ENCODE measurements around the gene CIDEA.

Gene CIDEA

DNA sequence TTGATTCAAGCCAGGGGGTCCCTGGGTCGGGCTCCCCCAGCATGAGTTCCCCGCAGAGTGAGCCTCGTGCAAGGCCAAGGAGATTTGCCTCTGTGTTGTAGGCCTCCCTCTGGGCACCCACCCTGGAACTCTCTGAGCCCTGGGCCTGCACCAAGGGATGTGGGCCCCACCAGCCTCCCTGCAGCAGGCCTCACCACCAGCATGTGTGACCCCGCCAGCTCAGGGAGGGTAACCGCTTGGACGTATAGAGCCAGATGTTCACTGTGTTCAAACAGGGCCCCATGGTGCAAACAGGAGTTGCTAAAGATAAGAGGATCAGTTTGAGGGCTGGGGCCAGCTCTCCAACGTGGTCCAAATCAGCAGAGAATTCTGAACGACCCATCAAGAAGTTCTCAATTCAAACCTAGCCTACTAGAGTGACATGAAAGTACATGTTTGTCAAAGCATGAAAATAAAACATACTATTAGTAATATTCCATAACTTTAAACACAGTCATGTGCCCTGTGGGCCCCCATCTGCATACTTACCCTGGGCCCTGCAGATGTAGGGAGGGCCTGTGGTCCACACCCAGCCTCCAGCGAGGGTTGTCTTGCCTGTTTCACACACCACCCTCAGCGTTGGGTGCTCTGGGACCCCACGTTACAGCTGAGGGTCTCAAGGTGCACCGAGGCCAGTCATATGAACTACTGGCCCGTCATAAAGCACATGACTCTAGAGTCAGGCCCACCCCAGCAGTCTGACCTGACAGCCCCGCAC lies 48.4 kb downstream of the CIDEA start:
- DNase-seq: no peak

- no peak for DNase-seq
Measured at GRCh38 chr18:12304351-12305210, 50.4 kb downstream of the CIDEA start.

GRCh38 chr18:12305211-12305610 lies 51.0 kb downstream of the CIDEA start:
- no peak for DNase-seq

GRCh38 chr18:12305930-12306629 lies 51.9 kb downstream of the CIDEA start:
- DNase-seq: no peak

DNA sequence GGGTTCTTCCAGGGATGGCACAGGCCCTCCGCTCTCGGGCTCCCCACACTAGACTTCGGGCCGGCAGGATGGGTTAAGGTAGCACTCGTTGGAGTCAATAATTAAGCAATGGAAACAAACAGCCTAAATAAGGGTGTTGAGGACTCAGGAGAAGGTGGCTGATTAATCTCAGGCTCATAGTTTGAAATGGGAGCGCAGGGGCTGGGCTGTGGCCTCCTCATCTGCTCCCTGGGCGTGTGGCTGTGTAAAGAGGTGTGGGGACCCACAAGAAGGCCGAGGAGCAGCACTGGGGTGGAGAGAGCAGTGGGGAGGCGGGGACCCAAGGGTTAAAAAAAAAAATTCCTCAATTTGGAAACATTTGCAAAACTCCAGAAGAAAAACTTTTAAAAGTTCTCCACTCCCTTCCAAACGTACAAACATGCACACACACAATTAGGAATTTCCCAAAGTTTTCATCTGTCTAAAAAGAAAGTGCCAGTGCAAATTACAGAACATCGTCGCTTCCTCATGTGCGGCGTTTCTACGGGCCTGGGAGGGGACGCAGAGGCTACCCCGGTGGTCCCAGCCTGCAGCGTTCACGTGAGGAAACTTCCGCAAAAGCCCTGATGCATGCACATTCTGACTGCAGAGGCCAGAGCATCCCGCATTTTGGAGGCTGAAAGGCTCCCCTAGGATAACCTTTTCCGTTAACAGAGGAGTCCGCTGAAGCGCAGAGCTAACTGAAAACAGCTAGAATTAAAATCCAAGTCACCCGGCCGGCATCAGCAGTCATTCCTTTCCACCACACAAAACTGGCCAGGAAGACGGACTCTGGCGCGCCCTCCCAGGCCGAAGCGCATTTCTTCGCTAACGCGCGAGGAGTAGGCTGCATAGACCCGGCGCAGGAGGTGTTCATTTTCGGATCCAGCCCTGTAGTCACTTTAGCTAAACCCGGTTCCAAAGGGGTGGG lies 52.9 kb downstream of the CIDEA start:
- no peak for DNase-seq

DNA sequence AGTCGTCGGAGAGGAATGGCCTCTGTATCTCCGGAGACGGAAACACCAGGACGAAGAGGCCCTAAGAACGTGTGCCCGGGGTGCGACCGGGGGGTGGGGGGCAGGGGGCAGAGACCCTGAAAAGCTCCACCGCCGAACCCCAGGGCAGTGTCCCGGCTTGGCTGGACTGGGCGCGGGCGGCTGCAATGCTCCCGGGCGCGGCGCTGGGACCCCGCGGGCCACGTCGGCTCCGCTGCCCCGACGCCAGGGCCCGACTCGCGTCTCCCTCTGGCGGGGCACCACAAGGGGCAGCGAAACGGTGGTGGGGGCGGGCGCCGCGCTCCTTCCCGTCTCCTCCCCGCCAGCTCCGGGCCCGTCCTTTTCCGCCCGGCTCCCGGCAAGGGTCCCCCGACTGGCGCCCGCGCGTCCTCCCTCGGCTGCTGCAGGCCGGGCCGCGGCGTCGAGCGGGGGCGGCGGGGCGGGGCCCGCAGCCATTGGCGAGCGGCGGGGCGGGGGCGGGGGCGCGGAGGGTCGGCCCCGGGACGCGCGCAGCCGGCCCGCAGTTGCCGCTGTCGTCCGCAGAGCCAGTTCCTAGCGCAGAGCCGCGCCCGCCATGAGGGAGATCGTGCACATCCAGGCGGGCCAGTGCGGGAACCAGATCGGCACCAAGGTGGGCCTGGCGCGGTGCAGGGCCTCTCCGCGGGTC lies 53.7 kb downstream of the CIDEA start, which contains the start of gene TUBB6:
TUBB6 (plus strand) TSS at position 541 of the 685 bp plus-strand sequence; CDS start at position 593, 52 bp downstream.
- no peak for DNase-seq

DNA sequence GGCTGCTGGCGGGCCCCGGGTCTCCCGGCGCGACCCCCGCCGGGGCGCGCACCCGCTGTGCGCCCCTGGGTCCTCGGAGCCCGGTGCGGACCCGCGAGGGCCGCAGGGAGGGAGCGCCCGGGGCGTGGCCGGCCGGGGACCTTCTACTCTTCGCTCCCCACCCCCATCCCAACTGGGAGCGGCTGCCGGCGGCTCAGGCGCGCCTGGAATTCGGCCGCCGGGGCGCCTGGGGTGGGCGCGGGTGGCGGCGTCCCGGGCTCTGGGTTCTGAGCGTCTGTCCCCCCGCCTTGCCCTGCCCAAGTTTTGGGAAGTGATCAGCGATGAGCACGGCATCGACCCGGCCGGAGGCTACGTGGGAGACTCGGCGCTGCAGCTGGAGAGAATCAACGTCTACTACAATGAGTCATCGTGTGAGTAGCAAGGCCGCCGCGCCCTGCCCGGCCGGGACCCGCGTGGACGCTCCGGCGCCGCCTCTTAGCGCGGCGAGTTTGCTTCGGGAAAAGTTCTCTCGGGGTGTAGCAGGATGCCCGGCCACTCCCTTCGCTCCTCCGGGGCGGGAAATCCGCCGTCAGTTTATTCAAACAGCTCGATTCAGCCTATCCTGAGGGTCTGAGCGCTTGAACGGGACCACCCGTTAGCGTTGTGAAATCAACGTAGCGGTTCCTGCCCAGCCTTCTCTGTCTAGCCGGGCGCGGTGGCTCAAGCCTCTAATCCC lies 54.4 kb downstream of the CIDEA start:
- no peak for DNase-seq

DNA sequence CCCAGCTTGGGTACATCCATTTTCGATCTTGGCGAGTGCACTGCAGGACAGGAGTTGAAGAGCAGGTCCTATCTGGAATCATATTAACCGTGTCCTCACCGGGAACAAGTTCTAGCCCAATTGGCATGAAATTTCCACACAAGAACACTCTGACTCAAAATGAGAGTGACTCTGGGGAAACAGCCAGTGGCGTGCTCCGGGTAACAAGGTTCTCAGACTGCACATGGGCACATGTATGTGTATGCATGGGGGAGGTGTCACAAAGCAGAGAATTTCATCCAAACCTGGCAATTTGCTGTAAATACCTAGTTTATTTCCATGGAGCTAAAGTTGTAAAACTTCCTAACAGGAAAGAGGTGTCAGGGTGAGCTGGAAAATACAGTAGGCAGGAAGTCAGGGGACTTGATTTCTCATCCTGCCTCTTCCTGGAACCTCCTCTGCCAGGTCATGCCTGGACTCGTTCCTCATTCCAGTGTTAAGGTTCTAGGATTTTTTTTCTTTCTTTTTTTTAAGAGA lies 55.6 kb downstream of the CIDEA start:
- no peak for DNase-seq

- no peak for DNase-seq
Measured at GRCh38 chr18:12310762-12311161, 56.6 kb downstream of the CIDEA start.

DNA sequence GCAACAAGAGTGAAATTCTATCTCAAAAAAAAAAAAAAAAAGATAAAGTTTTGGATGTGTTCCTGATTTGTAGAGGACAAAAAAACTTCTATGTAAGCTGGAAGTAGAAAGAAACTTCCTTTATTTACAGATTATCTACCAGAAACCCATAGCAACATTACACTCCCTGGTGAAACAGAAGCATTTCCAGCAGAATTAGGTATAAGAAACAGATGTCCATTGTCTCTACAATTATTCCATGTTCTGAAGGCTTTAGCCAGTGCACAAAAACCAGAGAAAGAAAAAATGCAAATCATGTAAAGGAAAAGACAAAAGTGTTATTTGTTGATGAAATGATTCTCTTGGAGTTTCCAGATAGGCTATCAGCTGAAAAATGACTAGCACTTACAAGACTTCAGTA lies 58.8 kb downstream of the CIDEA start:
- no peak for DNase-seq

GRCh38 chr18:12313530-12314245 lies 59.5 kb downstream of the CIDEA start:
- DNase-seq: no peak

GRCh38 chr18:12314591-12315305 lies 60.6 kb downstream of the CIDEA start:
- DNase-seq: no peak

DNA sequence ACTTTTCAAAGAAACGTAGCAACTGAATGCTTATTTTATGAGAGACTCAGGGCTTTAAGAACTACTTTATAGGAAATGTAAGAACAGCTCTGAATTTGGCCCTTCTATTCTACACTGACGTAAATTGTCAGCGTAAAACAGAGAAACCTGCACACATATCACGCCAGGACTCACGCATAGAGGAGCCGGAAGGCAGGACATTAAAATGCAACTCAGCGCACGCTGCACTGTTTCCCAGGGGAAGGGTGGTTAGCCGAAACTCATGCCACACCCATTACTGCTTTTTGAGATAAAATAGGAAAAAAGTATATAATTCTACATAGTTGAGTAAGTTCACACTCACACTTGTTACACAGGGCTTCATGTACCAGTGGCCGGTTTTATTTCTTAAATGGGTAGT lies 61.3 kb downstream of the CIDEA start:
- DNase-seq: no peak

- DNase-seq: no peak
Measured at GRCh38 chr18:12315911-12316310, 61.8 kb downstream of the CIDEA start.

GRCh38 chr18:12317664-12318333 lies 63.6 kb downstream of the CIDEA start:
- no peak for DNase-seq

GRCh38 chr18:12318334-12318697 lies 64.2 kb downstream of the CIDEA start:
- DNase-seq: no peak

DNA sequence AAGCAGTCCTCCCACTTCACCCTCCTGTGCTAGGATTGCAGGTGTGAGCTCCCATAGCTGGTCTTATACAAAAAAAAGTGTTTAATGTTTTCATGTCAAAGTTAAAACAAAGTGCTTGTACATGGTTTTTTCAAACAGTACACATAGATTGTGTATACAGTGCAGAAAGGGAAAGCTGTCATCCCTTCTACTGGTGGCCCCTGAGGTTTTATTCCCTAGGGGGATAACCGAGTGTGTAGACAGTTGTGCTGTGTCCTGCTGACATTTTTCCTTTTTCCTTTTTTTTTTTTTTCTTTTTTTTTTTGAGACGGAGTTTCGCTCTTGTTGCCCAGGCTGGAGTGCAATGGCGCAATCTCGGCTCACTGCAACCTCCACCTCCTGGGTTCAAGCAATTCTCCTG lies 64.7 kb downstream of the CIDEA start:
- DNase-seq: no peak

GRCh38 chr18:12321333-12321732 lies 67.2 kb downstream of the CIDEA start:
- DNase-seq: no peak

Data from NCI-H2081 treated with DMSO at 0.1 percent for 48 hours (cell line).